NCI-H2081 (cell line): ENCODE data around the gene RFPL2.

ENCODE experiments used
- DNase-seq, 2 experiments: peaks; one replicate each; lab custom pipeline; 2025; lab: John Stamatoyannopoulos, UW

The RFPL2 gene

DNA sequence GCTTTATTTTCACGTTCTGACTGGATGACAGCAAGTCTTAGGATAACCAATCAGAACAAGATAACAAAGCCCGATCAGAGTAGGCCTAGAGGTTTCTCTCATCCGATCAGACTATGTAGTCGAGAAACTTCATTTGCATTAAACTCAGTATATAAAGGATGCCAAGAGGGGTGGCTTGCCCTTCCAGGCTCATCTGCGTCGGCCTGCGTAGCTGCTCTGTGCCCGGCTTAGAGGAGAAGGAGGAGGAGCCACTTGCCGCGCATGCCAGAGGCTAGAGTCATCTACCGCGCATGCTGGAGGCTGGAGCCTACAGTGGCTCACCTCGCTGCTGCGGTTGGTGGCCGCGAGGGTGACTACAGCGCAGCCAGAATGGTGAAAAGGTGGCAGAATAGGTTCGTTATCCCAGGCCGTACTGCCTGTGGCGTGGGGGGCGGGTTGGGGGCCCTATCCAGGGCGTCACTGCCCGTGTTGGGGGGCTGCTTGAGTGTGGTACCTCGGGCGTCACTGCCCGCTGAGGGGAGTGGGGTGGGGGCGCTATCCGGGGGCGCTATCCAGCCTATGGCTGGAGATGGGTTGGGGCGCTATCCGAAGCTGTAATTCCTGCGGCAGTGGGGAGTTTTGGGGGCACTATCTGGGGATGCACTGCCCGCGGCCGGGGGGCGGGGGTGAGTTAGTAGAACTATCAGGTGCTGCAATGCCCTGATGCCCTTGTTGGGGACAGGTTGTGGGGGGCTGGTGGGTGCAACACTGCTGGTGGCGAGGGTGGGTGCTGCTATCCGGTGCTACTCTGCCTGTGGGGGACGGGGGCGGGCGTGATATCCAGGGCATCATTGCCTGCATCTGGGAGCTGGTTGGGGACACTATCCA lies at the start of gene RFPL2:
TSS of gene RFPL2 (minus strand) at position 218 of the 867 bp plus-strand sequence. CDS start 2,622 bp downstream, outside the sequence.
- DNase-seq, result no peak

DNA sequence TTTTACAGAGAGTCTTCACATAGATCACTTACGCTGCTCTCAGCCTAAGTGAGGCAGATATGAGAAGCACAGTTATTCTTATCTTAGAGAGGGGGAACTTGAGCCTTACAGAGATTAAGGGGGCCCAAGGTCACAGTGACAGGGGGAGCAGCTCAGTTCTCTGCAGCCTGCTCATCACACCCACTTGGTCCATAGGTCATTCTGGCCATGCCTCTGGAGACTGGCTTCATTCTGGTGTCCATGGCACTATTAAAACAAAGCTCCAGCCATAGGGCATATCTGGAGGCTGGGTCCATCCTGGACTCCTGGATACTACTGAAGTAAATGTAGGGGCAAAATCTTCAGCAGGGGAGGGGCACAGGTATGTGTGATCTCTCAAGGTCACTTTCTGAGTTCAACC lies 44.4 kb upstream of the RFPL2 start:
- no peak for DNase-seq

DNA sequence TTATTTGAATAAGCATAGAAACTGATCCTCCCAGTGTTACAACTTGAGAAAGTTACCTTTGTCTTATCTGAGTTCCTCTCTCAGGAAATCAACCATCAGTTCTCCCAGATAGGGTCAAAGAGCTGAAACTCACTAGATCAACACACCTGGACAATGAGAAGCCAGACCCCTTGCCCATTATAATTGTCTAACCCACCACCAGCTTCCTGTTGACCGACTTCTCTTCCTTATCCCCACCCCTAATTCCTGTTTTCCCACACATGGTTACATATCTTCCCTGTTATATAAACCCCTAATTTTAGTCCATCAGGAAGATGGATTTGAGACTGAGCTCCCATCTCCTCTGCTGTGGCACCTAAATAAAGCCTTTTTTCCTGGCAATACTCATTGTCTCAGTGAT lies 43.4 kb upstream of the RFPL2 start:
- DNase-seq, result no peak

DNA sequence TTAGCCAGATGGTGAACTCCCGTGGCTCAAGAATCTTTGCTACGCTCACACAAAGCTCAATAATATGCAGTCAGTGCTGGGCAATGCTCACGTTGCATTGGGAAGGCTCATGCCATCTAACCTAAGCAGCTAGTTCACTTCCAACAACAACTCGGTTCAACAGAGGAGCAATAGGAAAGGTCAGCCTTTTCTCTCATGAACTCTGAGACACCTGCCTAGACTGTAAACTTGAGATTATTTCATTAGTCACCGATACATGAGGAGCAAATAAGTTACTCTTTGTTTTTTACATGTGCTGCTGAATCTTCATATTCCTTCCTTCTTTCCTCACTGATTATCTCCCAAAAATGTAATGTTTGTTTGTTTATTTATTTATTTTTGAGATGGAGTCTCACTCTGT lies 41.3 kb upstream of the RFPL2 start:
- DNase-seq, result no peak

DNA sequence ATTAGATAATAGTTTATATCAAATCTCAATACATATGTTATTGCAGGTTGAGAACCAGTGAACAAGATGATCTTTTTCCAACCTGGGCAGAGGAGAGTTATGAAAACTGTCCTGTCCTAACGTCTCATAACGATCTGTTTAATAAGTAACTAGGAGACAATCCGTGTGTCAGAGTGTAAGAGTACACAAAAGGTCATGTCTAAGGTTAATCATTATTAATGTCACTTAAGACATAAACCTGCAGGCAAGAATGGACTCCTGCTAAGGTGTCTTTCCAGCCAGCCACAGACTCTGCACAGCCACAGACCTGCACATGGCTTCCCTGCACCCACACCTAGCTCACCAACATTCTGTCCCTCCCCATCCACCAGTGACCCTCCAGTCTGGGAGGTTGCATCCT lies 40.2 kb upstream of the RFPL2 start:
- no peak for DNase-seq

DNA sequence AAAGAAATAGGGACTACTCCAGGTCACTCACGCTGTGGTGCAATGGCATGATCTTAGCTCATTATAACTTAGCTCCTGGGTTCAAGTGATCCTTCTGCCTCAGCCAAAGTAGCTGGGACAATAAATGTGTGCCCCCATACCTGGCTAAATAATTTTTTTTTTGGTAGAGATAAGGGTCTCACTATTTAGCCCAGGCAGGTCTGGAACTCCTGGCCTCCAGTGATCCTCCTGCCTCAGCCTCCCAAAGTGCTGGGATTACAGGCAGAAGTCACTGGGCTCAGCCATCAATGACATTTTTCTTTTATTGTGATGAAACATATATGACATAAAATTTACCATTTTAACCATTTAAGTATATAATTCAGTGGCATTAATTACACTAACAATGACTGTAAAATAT lies 39.7 kb upstream of the RFPL2 start:
- DNase-seq, result no peak

DNA sequence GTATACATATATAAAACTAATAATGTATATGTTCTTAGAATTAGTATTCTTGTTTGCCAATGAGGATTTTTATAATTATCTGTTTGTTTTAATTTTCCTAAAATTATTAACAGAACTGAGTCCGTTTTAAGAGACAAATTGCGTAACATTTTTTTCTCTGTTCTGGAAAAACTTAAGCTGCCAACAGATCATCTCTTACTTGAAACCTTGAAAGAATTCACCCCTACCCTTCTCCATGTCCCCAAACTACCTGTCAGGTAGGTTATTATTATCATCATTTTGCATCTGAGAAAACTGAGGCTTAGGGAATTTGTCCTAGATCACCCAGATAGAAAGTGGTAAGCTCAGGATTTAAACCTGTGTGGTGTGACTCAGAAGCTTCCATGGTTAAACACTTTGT lies 35.6 kb upstream of the RFPL2 start:
- DNase-seq, result no peak

DNA sequence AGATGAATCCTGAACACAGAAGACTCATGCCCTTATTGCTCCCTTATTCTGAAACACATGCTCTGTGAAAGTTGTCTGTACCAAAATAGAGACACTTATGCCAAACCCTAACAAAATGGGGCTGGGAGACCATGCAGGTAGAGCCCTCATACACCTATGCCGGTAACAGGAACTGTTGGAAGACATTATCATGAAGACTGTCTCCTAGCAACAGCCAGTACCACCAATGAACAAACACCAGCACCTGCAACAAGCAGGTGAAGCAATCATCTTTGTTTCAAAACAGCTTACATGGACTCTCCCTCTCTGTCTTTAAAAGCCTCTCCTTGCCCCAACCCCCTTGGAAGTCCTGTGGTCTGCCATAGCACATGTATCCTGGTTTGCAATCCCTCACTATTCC lies 33.0 kb upstream of the RFPL2 start:
- DNase-seq, result peak; percentile 4 to 74

DNA sequence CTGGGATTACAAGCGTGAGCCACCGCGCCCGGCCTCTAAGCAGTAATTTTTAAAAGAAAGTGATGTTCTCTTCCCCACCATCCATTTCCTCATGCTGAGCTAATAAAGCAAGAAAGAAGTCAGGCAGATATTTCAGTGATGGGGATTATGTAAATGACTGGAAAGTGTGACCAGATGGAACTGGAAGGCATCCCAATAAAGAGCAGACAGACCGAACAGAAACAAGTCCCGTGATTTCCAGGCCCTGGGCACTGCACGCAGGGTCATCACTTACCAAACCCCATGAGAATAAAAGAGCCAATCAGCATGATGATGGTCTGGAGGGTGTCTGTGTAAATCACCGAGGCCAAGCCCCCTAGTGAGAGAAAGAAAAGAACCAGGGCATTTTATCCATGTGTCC lies 32.1 kb upstream of the RFPL2 start:
- DNase-seq, result peak in 1 of 2 experiments; percentile 26

DNA sequence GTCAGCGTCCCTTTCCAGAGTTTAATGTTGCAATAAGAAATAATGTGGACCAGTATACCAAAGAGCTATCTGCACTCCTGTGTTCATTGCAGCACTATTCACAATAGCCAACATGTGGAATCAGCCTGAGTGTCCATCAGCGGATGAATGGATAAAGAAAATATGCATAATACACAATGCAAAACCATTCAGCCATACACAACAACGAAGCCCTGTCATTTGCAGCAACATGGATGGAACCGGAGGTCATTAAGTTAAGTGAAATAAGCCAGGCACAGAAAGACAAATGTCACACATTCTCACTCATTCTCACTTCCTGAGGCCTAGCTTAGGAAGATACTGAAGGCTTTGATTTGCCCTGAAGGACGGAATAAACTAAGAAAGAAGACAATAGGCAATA lies 28.2 kb upstream of the RFPL2 start:
- DNase-seq, result no peak

DNA sequence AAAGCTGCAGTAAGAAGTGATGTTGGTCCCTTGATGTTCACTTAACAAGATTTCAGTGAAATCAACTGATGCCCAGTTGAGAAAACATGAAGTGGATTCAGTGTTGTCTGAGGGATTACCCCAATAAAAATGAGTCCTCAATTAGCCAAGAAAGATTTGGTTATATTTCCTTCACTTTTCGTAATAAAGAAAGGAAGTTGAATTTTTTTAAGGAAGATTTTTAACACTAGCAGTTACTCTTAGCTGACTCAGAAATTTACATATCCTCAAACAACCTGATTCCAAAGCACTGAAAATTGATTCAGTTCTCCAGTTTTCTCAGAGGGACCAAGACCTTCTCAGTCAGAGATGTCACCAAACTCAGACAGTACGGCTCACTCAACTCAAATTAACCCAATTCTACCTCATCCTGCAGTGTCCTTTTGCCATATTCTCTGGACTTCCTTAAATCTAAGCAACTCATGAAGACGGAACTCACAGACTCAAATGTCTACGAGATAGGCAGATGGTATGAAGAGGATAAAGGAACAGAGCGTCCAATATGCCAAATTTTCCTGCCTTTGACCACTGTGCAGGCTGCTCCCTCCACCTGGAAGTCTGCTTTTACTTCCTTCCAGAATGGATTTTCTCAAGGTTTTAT lies 27.4 kb upstream of the RFPL2 start:
- DNase-seq, result no peak

DNA sequence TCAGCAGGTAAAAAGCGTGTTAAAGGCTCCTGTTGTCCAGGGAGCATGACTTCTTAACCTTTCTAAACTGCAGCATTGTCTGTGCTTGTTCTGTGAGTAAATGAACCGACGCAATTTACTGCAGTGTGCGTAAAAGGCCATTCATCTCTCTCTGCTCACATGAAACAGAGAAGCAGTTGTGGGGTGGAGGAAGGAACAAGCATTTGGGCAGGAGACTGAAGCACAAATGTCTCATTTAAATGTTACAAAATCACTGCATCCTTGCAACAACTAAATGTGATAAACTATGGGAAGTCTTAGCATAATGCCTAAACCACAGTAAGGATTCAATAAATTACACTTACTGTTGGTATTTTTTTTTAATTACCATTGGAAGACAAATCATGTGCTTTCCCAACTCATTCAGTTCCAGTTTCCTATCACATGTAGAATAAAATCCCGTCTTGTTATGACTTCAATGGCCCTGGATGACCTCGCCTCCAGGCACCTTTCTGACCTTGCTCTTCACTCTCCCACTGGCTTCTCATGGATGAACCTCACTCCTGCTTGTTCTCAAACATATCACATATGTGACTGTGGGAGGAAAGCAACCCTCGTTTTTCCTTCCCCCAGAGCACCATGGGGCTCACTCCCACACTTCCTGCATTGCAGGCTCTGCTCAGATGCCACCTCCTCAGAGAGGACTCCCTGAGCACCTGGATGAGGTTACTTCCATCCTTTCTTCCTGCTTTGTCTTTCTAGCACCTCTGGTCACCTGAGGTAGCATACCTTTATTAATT lies 21.6 kb upstream of the RFPL2 start:
- no peak for DNase-seq

DNA sequence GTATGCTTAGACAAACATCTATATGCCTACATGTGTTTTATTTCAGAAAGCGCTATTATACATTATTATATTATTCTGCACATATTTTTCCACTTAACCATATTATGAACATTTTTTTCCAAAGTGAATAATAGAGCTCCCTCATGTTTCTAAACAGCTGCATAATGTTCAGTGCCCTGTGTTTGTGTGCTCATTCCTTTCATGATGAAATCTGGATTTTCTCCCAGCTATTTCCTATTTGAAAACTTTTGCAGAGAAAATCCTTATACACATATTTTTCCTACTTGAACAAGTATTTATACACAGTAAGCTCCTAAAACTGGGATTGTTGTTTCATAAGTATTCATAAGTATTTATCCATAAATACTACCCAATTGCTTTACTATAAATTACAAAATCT lies 18.1 kb upstream of the RFPL2 start:
- DNase-seq, result no peak

DNA sequence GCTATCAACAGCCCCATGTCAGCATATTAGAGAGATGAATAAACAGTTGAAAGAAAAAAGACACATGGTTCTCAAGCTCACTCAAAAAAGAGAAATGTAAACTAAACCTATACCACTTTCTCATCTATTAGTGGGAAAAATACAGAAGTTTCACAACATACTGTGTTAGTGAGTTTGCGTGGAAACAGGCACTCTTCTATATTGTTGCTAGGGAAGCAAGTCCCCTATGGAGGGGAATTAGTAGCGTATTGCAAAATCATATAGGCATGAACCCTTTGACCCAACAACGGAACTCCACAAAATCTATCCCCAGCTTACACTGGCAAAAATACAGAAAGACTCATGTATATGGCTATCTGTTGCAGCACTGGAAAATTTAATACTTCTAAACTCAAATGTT lies 14.2 kb upstream of the RFPL2 start:
- no peak for DNase-seq

DNA sequence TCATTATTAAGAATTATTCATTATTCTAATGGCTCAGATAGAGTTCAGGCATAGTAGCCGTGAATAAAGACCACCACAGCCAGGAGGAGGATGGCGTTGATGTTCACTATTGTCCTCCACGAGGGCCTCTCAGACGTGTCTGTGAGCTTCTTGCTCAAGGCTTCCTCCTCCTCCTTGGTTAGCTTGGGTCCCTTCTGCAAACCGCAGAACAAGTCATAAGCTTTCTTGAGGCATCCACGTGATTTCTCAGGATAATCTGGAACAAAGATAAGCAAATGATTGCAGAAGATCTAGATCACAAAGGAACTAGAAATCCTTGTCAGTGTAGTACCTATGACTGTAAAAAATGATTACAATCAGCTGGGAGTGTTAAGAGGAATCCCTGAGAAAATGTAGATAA lies 13.6 kb upstream of the RFPL2 start:
- DNase-seq, result no peak

DNA sequence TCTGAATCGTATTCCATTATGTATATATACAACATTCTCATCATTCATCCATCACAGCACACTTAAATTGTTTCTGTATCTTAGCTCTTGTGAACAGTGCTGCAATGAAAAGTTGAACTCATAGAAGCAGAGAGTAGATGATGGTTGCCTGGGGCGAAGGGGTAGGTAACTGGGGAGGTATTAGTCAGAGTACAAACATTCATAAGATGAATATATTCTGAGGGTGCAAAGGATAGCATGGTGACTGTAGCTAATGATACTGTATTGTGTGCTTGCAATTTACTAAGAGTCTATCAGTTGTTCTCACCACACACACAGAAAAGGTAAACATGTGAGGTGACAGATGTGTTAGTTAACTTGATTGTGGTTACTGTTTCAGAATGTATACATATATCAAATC lies 12.6 kb upstream of the RFPL2 start:
- DNase-seq, result no peak

DNA sequence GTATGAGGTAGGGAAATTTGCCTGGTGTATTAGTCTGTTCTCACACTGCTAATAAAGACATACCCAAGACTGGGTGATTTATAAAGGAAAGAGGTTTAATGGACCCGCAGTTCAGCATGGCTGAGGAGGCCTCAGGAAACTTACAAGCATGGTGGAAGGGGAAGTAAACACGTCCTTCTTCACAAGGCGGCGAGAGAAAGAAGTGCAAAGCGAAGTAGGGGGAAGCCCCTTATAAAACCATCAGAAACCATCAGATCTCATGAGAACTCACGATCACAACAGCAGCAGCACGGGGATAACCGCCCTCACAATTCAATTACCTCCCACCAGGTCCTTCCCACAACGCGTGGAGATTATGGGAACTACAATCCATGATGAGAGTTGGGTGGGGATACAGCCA lies 12.0 kb upstream of the RFPL2 start:
- DNase-seq, result no peak

DNA sequence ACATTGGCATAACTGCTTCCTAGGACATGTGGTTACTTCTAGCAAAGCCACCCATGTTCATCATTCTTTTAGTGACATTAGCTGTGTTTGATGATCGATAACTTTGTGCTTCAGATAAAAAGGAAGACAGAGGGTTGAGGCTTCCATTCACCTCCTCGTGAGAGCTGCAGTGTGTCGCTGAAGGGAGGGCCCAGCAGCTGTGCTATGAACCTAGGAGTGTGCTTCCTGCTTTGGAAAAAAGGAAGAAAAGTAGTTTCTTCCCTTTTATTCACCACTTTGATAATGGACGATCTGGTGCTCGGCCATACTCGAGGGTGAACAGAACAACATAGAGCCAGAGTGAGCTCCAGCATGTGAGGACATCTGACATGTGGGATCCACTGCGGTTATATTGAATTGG lies 6.1 kb upstream of the RFPL2 start:
- DNase-seq, result no peak

DNA sequence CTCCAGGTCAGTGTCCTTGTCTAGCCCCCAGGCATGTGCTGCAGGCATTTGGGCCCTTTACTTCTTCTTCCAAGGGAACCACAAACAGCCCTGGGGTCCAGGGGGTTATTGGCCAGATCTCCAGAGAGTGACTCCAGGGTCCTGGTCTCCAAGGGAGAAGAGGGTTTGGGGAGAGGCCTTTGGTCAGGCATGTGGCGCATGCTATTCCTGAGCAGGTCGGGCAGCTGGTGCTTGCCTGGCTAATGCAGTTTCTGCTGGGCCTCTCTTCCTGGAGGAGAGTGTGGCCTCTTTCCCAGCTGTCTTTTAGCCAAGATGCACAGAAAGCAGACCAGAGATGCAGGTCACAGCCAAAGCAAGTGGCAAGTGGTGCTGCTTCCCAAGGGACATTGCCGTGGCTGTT lies 3.8 kb upstream of the RFPL2 start:
- no peak for DNase-seq

DNA sequence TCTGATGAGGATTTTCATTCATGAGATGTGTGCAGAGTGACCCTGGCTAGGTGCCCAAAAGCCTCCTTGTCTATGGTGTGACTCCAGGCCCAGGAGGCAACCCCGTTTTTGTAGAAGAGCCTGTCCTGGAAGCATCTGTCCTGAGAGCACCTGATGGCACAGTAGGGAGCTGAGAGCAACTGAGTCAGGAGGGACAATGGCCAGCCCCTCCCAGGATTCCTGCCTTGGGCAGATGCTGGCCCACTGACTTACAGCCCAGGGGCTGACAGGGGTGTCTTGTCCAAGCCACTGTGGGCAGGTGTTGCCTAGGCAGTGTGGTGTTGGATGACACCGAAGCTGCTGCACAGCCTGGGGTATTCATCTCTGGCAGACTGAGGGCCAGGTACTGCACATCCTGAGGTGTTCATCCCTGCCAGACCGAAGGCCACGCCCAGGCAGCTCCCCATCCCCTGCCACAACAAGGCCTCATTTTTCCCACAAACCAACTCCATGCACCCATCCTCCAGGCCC lies 3.2 kb upstream of the RFPL2 start:
- DNase-seq, result no peak

DNA sequence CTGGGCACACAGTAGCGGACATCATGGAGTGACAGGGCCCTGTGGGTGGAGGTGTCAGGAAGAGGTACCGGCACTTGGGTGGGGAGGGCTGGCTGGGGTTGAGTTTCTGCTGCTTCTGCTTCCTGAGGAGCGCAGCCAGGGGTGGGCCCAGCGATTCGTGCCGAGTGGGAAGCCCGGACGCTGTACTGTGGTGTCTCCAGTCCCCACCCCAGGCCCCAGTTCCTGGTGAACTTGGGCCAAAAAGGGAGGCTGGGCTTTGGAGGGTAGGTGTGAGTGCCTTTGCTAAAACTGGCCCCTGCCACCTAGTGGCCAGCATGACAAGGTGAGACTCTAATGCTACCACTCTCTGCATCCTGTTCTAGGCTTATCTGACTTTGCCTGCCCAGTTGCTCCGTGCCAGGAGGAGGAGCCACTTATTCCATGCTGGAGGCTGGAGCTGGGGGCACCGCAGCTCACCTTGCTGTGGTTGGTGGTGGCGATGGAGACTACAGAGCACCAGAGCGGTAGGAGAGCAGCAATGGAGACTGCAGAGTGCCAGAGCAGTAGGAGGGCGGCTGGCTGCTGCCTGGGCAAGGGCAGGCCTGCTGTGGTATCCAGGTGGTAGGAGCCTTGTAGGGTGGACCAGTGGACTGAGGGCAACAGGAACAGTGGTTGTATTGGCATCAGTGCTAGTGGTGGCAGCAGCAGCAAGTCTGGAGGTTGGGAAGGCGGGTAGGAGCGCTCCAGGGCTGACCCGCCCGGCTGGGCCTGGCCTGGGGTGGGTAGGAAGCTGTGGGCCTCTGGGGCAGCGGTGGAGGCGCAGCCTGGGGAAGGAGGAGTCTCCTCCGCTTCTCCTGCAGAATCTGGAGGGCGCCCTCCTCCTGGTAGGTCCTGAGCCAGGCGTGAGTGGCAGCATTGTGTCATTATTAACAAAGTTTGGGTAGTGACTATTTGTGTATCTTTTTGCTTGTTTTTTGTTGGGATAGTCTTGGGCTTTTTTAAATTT lies 2.2 kb upstream of the RFPL2 start:
- peak in 1 of 2 experiments; percentile 24 for DNase-seq
